Ascending aorta (tissue), 2 donors: ENCODE results near the gene CCM2L. TPM values are rescaled to one million over a fixed set of nuclear protein-coding genes. Genes with fewer than 3 reads are reported as not detected.

Experiments used
- DNase-seq, 2 donors: peaks; one replicate each; pipeline ENCODE4 v3.0.0-alpha.2; 2019; ENCODE audit warnings: low spot score in 2 of 2
- H3K27ac ChIP-seq, 2 donors: fragments of 200-600 bp; sonication (generic); one replicate each; pipeline ENCODE4 v1.5.1; 2016 to 2017; ENCODE audit warnings: mild to moderate bottlenecking in 1 of 2
- H3K27me3 ChIP-seq: fragments of 200-600 bp; sonication (generic); one replicate; pipeline ENCODE4 v1.5.1; 2017
- H3K36me3 ChIP-seq, 2 donors: fragments of 200-600 bp; sonication (generic); one replicate each; pipeline ENCODE4 v1.5.1; 2016
- H3K4me1 ChIP-seq, 2 donors: fragments of 200-600 bp; sonication (generic); one replicate each; pipeline ENCODE4 v1.5.1; 2016 to 2017; ENCODE audit warnings: mild to moderate bottlenecking in 1 of 2
- H3K4me3 ChIP-seq, 2 donors: fragments of 200-600 bp; sonication (generic); one replicate each; pipeline ENCODE4 v1.5.1; 2016 to 2017; ENCODE audit warnings: mild to moderate bottlenecking in 1 of 2
- H3K9me3 ChIP-seq, 2 donors: fragments of 200-600 bp; sonication (generic); one replicate each; pipeline ENCODE4 v1.5.1; 2016
- CTCF ChIP-seq, 3 experiments: fragments of 200-600 bp in 2 of 3; fragments of 450-650 bp in 1 of 3; sonication (generic) in 2 of 3; IDR thresholded peaks; one replicate each; pipeline ENCODE4 v1.5.1; 2016 to 2019; ENCODE audit warnings: antibody characterized with exemption in 3 of 3, mild to moderate bottlenecking in 1 of 3, moderate library complexity in 1 of 3
- intact Hi-C: fragments of 100-400 bp; cut with DNase I; formaldehyde crosslinking; loops from one replicate; pipeline ENCODE4 v1.15.1; 2023
- total RNA-seq: library from RNA; depleted of rRNA; stranded (reverse); fragments of >200 nt; gene quantifications from one replicate; pipeline ENCODE4 v1.1.0, GENCODE V29; 2016

The CCM2L gene
- total RNA-seq, 1 donor from 2014 or later = 38.6 TPM

GRCh38 chr20:32063695-32064094 lies 53.5 kb downstream of the CCM2L start:
- Histone ChIP-seq H3K4me3 (no peak overlapping the region), H3K36me3 (no peaks in the 10 kb centered on the region), H3K27ac (no peak overlapping the region), H3K4me1 (no peaks in the 10 kb centered on the region), H3K9me3 (no peaks in the 10 kb centered on the region), H3K27me3 (no peaks in the 10 kb centered on the region)
- no peak for TF ChIP-seq CTCF (IDR thresholded peaks at IDR 0.05)
- intact Hi-C loops = no loop called here
- peak in 1 of 2 donors; percentile 41 for DNase-seq

GRCh38 chr20:32064667-32065066 lies 54.4 kb downstream of the CCM2L start:
- H3K27ac ChIP-seq = no peak overlapping the region
- no peak for TF ChIP-seq CTCF (IDR thresholded peaks at IDR 0.05)
- no peak overlapping the region for H3K4me3 ChIP-seq
- no peaks in the 10 kb centered on the region for H3K27me3 ChIP-seq
- H3K36me3 ChIP-seq = no peaks in the 10 kb centered on the region
- no peak for DNase-seq
- intact Hi-C loops = no loop called here
- no peaks in the 10 kb centered on the region for H3K9me3 ChIP-seq
- no peaks in the 10 kb centered on the region for H3K4me1 ChIP-seq

- H3K4me3 ChIP-seq = no peak overlapping the region
- no peak for DNase-seq
- intact Hi-C loops = no loop called here
- H3K36me3 ChIP-seq = no peaks in the 10 kb centered on the region
- H3K27me3 ChIP-seq = no peaks in the 10 kb centered on the region
- H3K27ac ChIP-seq = no peak overlapping the region
- H3K4me1 ChIP-seq = no peaks in the 10 kb centered on the region
- H3K9me3 ChIP-seq = no peaks in the 10 kb centered on the region
- TF ChIP-seq CTCF (IDR thresholded peaks at IDR 0.05) = no peak
Measured at GRCh38 chr20:32067234-32067821, 57.1 kb downstream of the CCM2L start.

- Histone ChIP-seq H3K36me3 (no peaks in the 10 kb centered on the region), H3K27ac (no peak overlapping the region), H3K27me3 (no peaks in the 10 kb centered on the region), H3K4me1 (no peaks in the 10 kb centered on the region), H3K4me3 (no peak overlapping the region), H3K9me3 (no peaks in the 10 kb centered on the region)
- intact Hi-C loops = no loop called here
- no peak for TF ChIP-seq CTCF (IDR thresholded peaks at IDR 0.05)
- no peak for DNase-seq
Measured at GRCh38 chr20:32068174-32068573, 57.9 kb downstream of the CCM2L start.

GRCh38 chr20:32069711-32070110 lies 59.5 kb downstream of the CCM2L start:
- no peak for TF ChIP-seq CTCF (IDR thresholded peaks at IDR 0.05)

GRCh38 chr20:32070282-32070681 lies 60.0 kb downstream of the CCM2L start:
- no peak overlapping the region for H3K4me3 ChIP-seq
- H3K4me1 ChIP-seq = no peaks in the 10 kb centered on the region
- no peak for DNase-seq
- TF ChIP-seq CTCF (IDR thresholded peaks at IDR 0.05) = no peak
- no peaks in the 10 kb centered on the region for H3K9me3 ChIP-seq
- H3K27ac ChIP-seq = no peak overlapping the region
- H3K27me3 ChIP-seq = no peaks in the 10 kb centered on the region
- no peaks in the 10 kb centered on the region for H3K36me3 ChIP-seq
- intact Hi-C loops = no loop called here

More at GRCh38 chr20:32069711-32070110, 59.5 kb downstream of the CCM2L start:
- Histone ChIP-seq H3K36me3 (no peaks in the 10 kb centered on the region), H3K4me1 (no peaks in the 10 kb centered on the region), H3K4me3 (no peak overlapping the region), H3K27me3 (no peaks in the 10 kb centered on the region), H3K27ac (no peak overlapping the region), H3K9me3 (no peaks in the 10 kb centered on the region)
- no peak for DNase-seq
- intact Hi-C loops = no loop called here
